ENCODE measurements around the gene SEC16A.

The SEC16A gene

GRCh38 chr9:136526625-136527066, 43.8 kb upstream of the SEC16A start:
- Histone ChIP-seq H3K4me1 (ENCODE audit: control insufficient read depth, insufficient read depth, low read length) (no peaks in the 10 kb centered on the region), H3K4me3 (ENCODE audit: low read depth, low read length) (no peak overlapping the region), H3K9me3 (ENCODE audit: control insufficient read depth, insufficient read depth, low read length) (no peaks in the 10 kb centered on the region), H3K9ac (ENCODE audit: low read depth, low read length) (no peak overlapping the region), H3K27me3 (ENCODE audit: control insufficient read depth, insufficient read depth, low read length) (no peaks in the 10 kb centered on the region), H3K36me3 (ENCODE audit: control insufficient read depth, insufficient read depth, low read length) (peaks cover 14% of the 10 kb centered on the region)

- Histone ChIP-seq H3K4me1 (ENCODE audit: control insufficient read depth, insufficient read depth, low read length) (no peaks in the 10 kb centered on the region), H3K4me3 (ENCODE audit: low read depth, low read length) (no peak overlapping the region), H3K9ac (ENCODE audit: low read depth, low read length) (no peak overlapping the region), H3K36me3 (ENCODE audit: control insufficient read depth, insufficient read depth, low read length) (peaks cover 18% of the 10 kb centered on the region), H3K9me3 (ENCODE audit: control insufficient read depth, insufficient read depth, low read length) (no peaks in the 10 kb centered on the region), H3K27me3 (ENCODE audit: control insufficient read depth, insufficient read depth, low read length) (no peaks in the 10 kb centered on the region)
Measured at GRCh38 chr9:136525841-136526499, 43.1 kb upstream of the SEC16A start.

- Histone ChIP-seq H3K9ac (ENCODE audit: low read depth, low read length) (no peak overlapping the region), H3K9me3 (ENCODE audit: control insufficient read depth, insufficient read depth, low read length) (no peaks in the 10 kb centered on the region), H3K36me3 (ENCODE audit: control insufficient read depth, insufficient read depth, low read length) (peaks cover 18% of the 10 kb centered on the region), H3K27me3 (ENCODE audit: control insufficient read depth, insufficient read depth, low read length) (no peaks in the 10 kb centered on the region), H3K4me1 (ENCODE audit: control insufficient read depth, insufficient read depth, low read length) (no peaks in the 10 kb centered on the region), H3K4me3 (ENCODE audit: low read depth, low read length) (no peak overlapping the region)
Measured at GRCh38 chr9:136525207-136525606, 42.4 kb upstream of the SEC16A start.

GRCh38 chr9:136522314-136523237, 39.7 kb upstream of the SEC16A start:
- Histone ChIP-seq H3K36me3 (ENCODE audit: control insufficient read depth, insufficient read depth, low read length) (peaks cover 35% of the 10 kb centered on the region), H3K4me1 (ENCODE audit: control insufficient read depth, insufficient read depth, low read length) (no peaks in the 10 kb centered on the region)

GRCh38 chr9:136521537-136521936, 38.7 kb upstream of the SEC16A start:
- H3K27me3 ChIP-seq (ENCODE audit: control insufficient read depth, insufficient read depth, low read length), result no peaks in the 10 kb centered on the region
- no peaks in the 10 kb centered on the region for H3K4me1 ChIP-seq (ENCODE audit: control insufficient read depth, insufficient read depth, low read length)
- no peak overlapping the region for H3K4me3 ChIP-seq (ENCODE audit: low read depth, low read length)
- H3K9me3 ChIP-seq (ENCODE audit: control insufficient read depth, insufficient read depth, low read length), result no peaks in the 10 kb centered on the region
- H3K9ac ChIP-seq (ENCODE audit: low read depth, low read length), result no peak overlapping the region
- H3K36me3 ChIP-seq (ENCODE audit: control insufficient read depth, insufficient read depth, low read length), result peaks cover 40% of the 10 kb centered on the region

More at GRCh38 chr9:136522314-136523237, 39.7 kb upstream of the SEC16A start:
- H3K9me3 ChIP-seq (ENCODE audit: control insufficient read depth, insufficient read depth, low read length), result no peaks in the 10 kb centered on the region
- no peak overlapping the region for H3K9ac ChIP-seq (ENCODE audit: low read depth, low read length)
- no peaks in the 10 kb centered on the region for H3K27me3 ChIP-seq (ENCODE audit: control insufficient read depth, insufficient read depth, low read length)
- no peak overlapping the region for H3K4me3 ChIP-seq (ENCODE audit: low read depth, low read length)

GRCh38 chr9:136520053-136520540, 37.3 kb upstream of the SEC16A start:
- H3K4me3 ChIP-seq (ENCODE audit: low read depth, low read length), result no peak overlapping the region
- H3K9ac ChIP-seq (ENCODE audit: low read depth, low read length), result no peak overlapping the region
- peaks cover 50% of the 10 kb centered on the region for H3K36me3 ChIP-seq (ENCODE audit: control insufficient read depth, insufficient read depth, low read length)
- H3K9me3 ChIP-seq (ENCODE audit: control insufficient read depth, insufficient read depth, low read length), result no peaks in the 10 kb centered on the region
- no peaks in the 10 kb centered on the region for H3K4me1 ChIP-seq (ENCODE audit: control insufficient read depth, insufficient read depth, low read length)
- no peaks in the 10 kb centered on the region for H3K27me3 ChIP-seq (ENCODE audit: control insufficient read depth, insufficient read depth, low read length)

- no peaks in the 10 kb centered on the region for H3K4me1 ChIP-seq (ENCODE audit: control insufficient read depth, insufficient read depth, low read length)
- H3K27me3 ChIP-seq (ENCODE audit: control insufficient read depth, insufficient read depth, low read length), result no peaks in the 10 kb centered on the region
- H3K9ac ChIP-seq (ENCODE audit: low read depth, low read length), result no peak overlapping the region
- H3K9me3 ChIP-seq (ENCODE audit: control insufficient read depth, insufficient read depth, low read length), result no peaks in the 10 kb centered on the region
- H3K36me3 ChIP-seq (ENCODE audit: control insufficient read depth, insufficient read depth, low read length), result peaks cover 56% of the 10 kb centered on the region
- H3K4me3 ChIP-seq (ENCODE audit: low read depth, low read length), result no peak overlapping the region
Measured at GRCh38 chr9:136519263-136520052, 36.6 kb upstream of the SEC16A start.

GRCh38 chr9:136518623-136519022, 35.8 kb upstream of the SEC16A start:
- Histone ChIP-seq H3K9ac (ENCODE audit: low read depth, low read length) (no peak overlapping the region), H3K4me1 (ENCODE audit: control insufficient read depth, insufficient read depth, low read length) (no peaks in the 10 kb centered on the region), H3K36me3 (ENCODE audit: control insufficient read depth, insufficient read depth, low read length) (peaks cover 63% of the 10 kb centered on the region), H3K4me3 (ENCODE audit: low read depth, low read length) (no peak overlapping the region), H3K9me3 (ENCODE audit: control insufficient read depth, insufficient read depth, low read length) (no peaks in the 10 kb centered on the region), H3K27me3 (ENCODE audit: control insufficient read depth, insufficient read depth, low read length) (no peaks in the 10 kb centered on the region)

- H3K4me1 ChIP-seq (ENCODE audit: control insufficient read depth, insufficient read depth, low read length), result no peaks in the 10 kb centered on the region
- H3K9me3 ChIP-seq (ENCODE audit: control insufficient read depth, insufficient read depth, low read length), result no peaks in the 10 kb centered on the region
- no peak overlapping the region for H3K4me3 ChIP-seq (ENCODE audit: low read depth, low read length)
- no peaks in the 10 kb centered on the region for H3K27me3 ChIP-seq (ENCODE audit: control insufficient read depth, insufficient read depth, low read length)
- H3K9ac ChIP-seq (ENCODE audit: low read depth, low read length), result no peak overlapping the region
- peaks cover 61% of the 10 kb centered on the region for H3K36me3 ChIP-seq (ENCODE audit: control insufficient read depth, insufficient read depth, low read length)
Measured at GRCh38 chr9:136517950-136518349, 35.1 kb upstream of the SEC16A start.

- Histone ChIP-seq H3K9ac (ENCODE audit: low read depth, low read length) (no peak overlapping the region), H3K9me3 (ENCODE audit: control insufficient read depth, insufficient read depth, low read length) (no peaks in the 10 kb centered on the region), H3K4me3 (ENCODE audit: low read depth, low read length) (no peak overlapping the region), H3K36me3 (ENCODE audit: control insufficient read depth, insufficient read depth, low read length) (peaks cover 60% of the 10 kb centered on the region), H3K4me1 (ENCODE audit: control insufficient read depth, insufficient read depth, low read length) (no peaks in the 10 kb centered on the region), H3K27me3 (ENCODE audit: control insufficient read depth, insufficient read depth, low read length) (no peaks in the 10 kb centered on the region)
Measured at GRCh38 chr9:136517012-136517743, 34.3 kb upstream of the SEC16A start.

GRCh38 chr9:136516191-136516654, 33.4 kb upstream of the SEC16A start:
- Histone ChIP-seq H3K9ac (ENCODE audit: low read depth, low read length) (no peak overlapping the region), H3K9me3 (ENCODE audit: control insufficient read depth, insufficient read depth, low read length) (no peaks in the 10 kb centered on the region), H3K4me1 (ENCODE audit: control insufficient read depth, insufficient read depth, low read length) (no peaks in the 10 kb centered on the region), H3K36me3 (ENCODE audit: control insufficient read depth, insufficient read depth, low read length) (peaks cover 65% of the 10 kb centered on the region), H3K27me3 (ENCODE audit: control insufficient read depth, insufficient read depth, low read length) (no peaks in the 10 kb centered on the region), H3K4me3 (ENCODE audit: low read depth, low read length) (no peak overlapping the region)
